H1 (cell line): ENCODE results near the gene PIMREG. TPM values are rescaled to one million over a fixed set of nuclear protein-coding genes. Genes with fewer than 3 reads are reported as not detected.

ENCODE experiments used
- CTCF ChIA-PET: fragments of 300-600 bp; sonication (Branson Sonifier 250); formaldehyde crosslinking; loops from one replicate; lab custom pipeline; 2021; ENCODE audit not compliant: partially characterized antibody; lab: Charles Lee
- POLR2A ChIA-PET: fragments of 300-600 bp; sonication (Branson Sonifier 250); formaldehyde crosslinking; loops from one replicate; lab custom pipeline; 2021; ENCODE audit warnings: inconsistent platforms; ENCODE audit not compliant: partially characterized antibody; lab: Charles Lee
- DNase-seq, 2 experiments: peaks; one replicate each; pipeline versions ENCODE4 v3.0.0 to v3.0.0-alpha.2; 2010 to 2022; ENCODE audit warnings: low spot score in 2 of 2, low read depth in 1 of 2, mixed read lengths in 1 of 2
- FAIRE-seq: peaks from 2 replicates; lab custom pipeline; 2011; peaks lifted over from hg19 to GRCh38; lab: Jason Lieb, UNC
- H2AFZ ChIP-seq: 2 replicates; pipeline ENCODE4 v1.8.1; 2012; ENCODE audit warnings: low read length, inconsistent platforms
- H2AK5ac ChIP-seq: 2 replicates; pipeline ENCODE4 v1.6.1; 2013; ENCODE audit warnings: low read depth, low read length
- H2BK120ac ChIP-seq: replicated peaks from 2 replicates; pipeline ENCODE3; 2013; ENCODE audit warnings: low read depth, low read length, inconsistent platforms
- H2BK12ac ChIP-seq: 2 replicates; pipeline ENCODE4 v1.6.1; 2013; ENCODE audit warnings: low read depth, low read length
- H2BK15ac ChIP-seq: 2 replicates; pipeline ENCODE4 v1.6.1; 2013; ENCODE audit warnings: low read length
- H2BK20ac ChIP-seq: 2 replicates; pipeline ENCODE4 v1.6.1; 2013; ENCODE audit warnings: low read length
- H2BK5ac ChIP-seq: 2 replicates; pipeline ENCODE4 v1.6.1; 2013; ENCODE audit warnings: low read depth, low read length
- H3K14ac ChIP-seq: 2 replicates; pipeline ENCODE4 v1.6.1; 2013; ENCODE audit warnings: inconsistent platforms; ENCODE audit not compliant: insufficient read length
- H3K18ac ChIP-seq: 2 replicates; pipeline ENCODE4 v1.6.1; 2013; ENCODE audit warnings: low read length; ENCODE audit errors: extremely low read depth
- H3K23ac ChIP-seq: 2 replicates; pipeline ENCODE4 v1.6.1; 2013; ENCODE audit warnings: inconsistent platforms; ENCODE audit not compliant: insufficient read length
- H3K23me2 ChIP-seq: 2 replicates; pipeline ENCODE4 v1.6.1; 2013; ENCODE audit warnings: low read depth, low read length
- H3K27ac ChIP-seq: 2 replicates; pipeline ENCODE4 v1.6.1; 2011; ENCODE audit warnings: low read depth, low read length, inconsistent platforms
- H3K27me3 ChIP-seq, 4 experiments: replicated peaks in 1 of 4; 1 replicate in 1 of 4; 2 replicates in 3 of 4; pipeline versions ENCODE4 v1.6.1 to v1.8.1; 2011 to 2013; ENCODE audit warnings: low read length in 3 of 4, mild to moderate bottlenecking in 3 of 4, inconsistent platforms in 2 of 4, mixed read lengths in 2 of 4, moderate library complexity in 1 of 4; ENCODE audit not compliant: control insufficient read depth in 3 of 4, insufficient read depth in 3 of 4; ENCODE audit errors: extremely low read depth in 1 of 4
- H3K36me3 ChIP-seq, 4 experiments: 2 replicates each; pipeline versions ENCODE4 v1.6.1 to v1.8.1; 2011 to 2013; ENCODE audit warnings: mild to moderate bottlenecking in 4 of 4, low read length in 3 of 4, moderate library complexity in 2 of 4, control low read depth in 1 of 4, inconsistent platforms in 1 of 4; ENCODE audit not compliant: insufficient read depth in 4 of 4, control insufficient read depth in 2 of 4
- H3K4ac ChIP-seq: replicated peaks from 2 replicates; pipeline ENCODE3; 2013; ENCODE audit warnings: low read length, low read depth, mixed read lengths, inconsistent platforms; ENCODE audit not compliant: insufficient read length
- H3K4me1 ChIP-seq, 4 experiments: replicated peaks in 1 of 4; 1 replicate in 1 of 4; 2 replicates in 3 of 4; pipeline versions ENCODE4 v1.6.1 to v1.8.1; 2011 to 2013; ENCODE audit warnings: low read length in 3 of 4, inconsistent platforms in 2 of 4, mixed read lengths in 1 of 4; ENCODE audit not compliant: insufficient read depth in 4 of 4, control insufficient read depth in 3 of 4
- H3K4me2 ChIP-seq, 2 experiments: 2 replicates each; pipeline versions ENCODE4 v1.6.1 to v1.8.1; 2011 to 2013; ENCODE audit warnings: low read depth in 2 of 2, low read length in 2 of 2, control low read depth in 1 of 2, inconsistent platforms in 1 of 2, mild to moderate bottlenecking in 1 of 2; ENCODE audit not compliant: insufficient read depth in 1 of 2
- H3K4me3 ChIP-seq, 4 experiments: fragments of 200-600, 300-600 bp in 1 of 4; sonication (generic), shearing (Covaris generic), sonication (Bioruptor Twin) in 1 of 4; 2 replicates each; pipeline versions ENCODE4 v1.5.1 to v1.8.1; 2011 to 2016; ENCODE audit warnings: low read length in 4 of 4, low read depth in 3 of 4, control low read depth in 2 of 4, inconsistent platforms in 2 of 4, mild to moderate bottlenecking in 2 of 4, mixed read lengths in 1 of 4, moderate library complexity in 1 of 4; ENCODE audit not compliant: insufficient read depth in 2 of 4; ENCODE audit errors: extremely low read depth in 1 of 4
- H3K56ac ChIP-seq: replicated peaks from 2 replicates; pipeline ENCODE3; 2013; ENCODE audit warnings: low read depth, mild to moderate bottlenecking, mixed read lengths, low read length, inconsistent platforms; ENCODE audit not compliant: insufficient read length
- H3K79me1 ChIP-seq: 2 replicates; pipeline ENCODE4 v1.6.1; 2013; ENCODE audit warnings: low read depth, low read length, control low read depth
- H3K79me2 ChIP-seq, 2 experiments: 2 replicates each; pipeline versions ENCODE4 v1.6.1 to v1.8.1; 2012 to 2013; ENCODE audit warnings: low read length in 2 of 2, mild to moderate bottlenecking in 2 of 2, inconsistent platforms in 1 of 2; ENCODE audit not compliant: insufficient read depth in 2 of 2, control insufficient read depth in 1 of 2
- H3K9ac ChIP-seq, 4 experiments: replicated peaks in 1 of 4; 1 replicate in 1 of 4; 2 replicates in 3 of 4; pipeline versions ENCODE4 v1.6.1 to v1.8.1; 2011 to 2013; ENCODE audit warnings: low read depth in 3 of 4, low read length in 3 of 4, control low read depth in 2 of 4, mild to moderate bottlenecking in 2 of 4, moderate library complexity in 2 of 4, inconsistent platforms in 1 of 4; ENCODE audit errors: extremely low read depth in 1 of 4
- H3K9me3 ChIP-seq, 2 experiments: 2 replicates each; pipeline versions ENCODE4 v1.6.1 to v1.8.1; 2012 to 2013; ENCODE audit warnings: mild to moderate bottlenecking in 2 of 2, moderate library complexity in 2 of 2, control low read depth in 1 of 2, inconsistent platforms in 1 of 2, low read depth in 1 of 2, low read length in 1 of 2, mixed read lengths in 1 of 2; ENCODE audit not compliant: insufficient read depth in 2 of 2
- H4K20me1 ChIP-seq, 2 experiments: replicated peaks in 1 of 2; 2 replicates each; pipeline versions ENCODE3 to v1.8.1; 2011 to 2013; ENCODE audit warnings: inconsistent platforms in 2 of 2, low read length in 2 of 2, mild to moderate bottlenecking in 1 of 2; ENCODE audit not compliant: insufficient read depth in 2 of 2, control insufficient read depth in 1 of 2
- H4K5ac ChIP-seq: 2 replicates; pipeline ENCODE4 v1.6.1; 2013; ENCODE audit warnings: low read length, low read depth, mixed read lengths, inconsistent platforms; ENCODE audit not compliant: insufficient read length
- H4K8ac ChIP-seq: 2 replicates; pipeline ENCODE4 v1.8.0; 2013; ENCODE audit warnings: mild to moderate bottlenecking, moderate library complexity, low read length, inconsistent platforms; ENCODE audit not compliant: insufficient read depth; ENCODE audit errors: extremely low read depth
- H4K91ac ChIP-seq: replicated peaks from 2 replicates; pipeline ENCODE3; 2013; ENCODE audit warnings: low read length, mixed read lengths, inconsistent platforms; ENCODE audit not compliant: insufficient read length
- BCL11A ChIP-seq, 2 experiments: IDR thresholded peaks; one replicate each; pipeline ENCODE4 v1.6.1; 2011; ENCODE audit warnings: low read depth in 2 of 2, low read length in 2 of 2, mild to moderate bottlenecking in 2 of 2
- CREB1 ChIP-seq: IDR thresholded peaks from 2 replicates; pipeline ENCODE4 v1.6.1; 2012; ENCODE audit warnings: inconsistent platforms
- GABPA ChIP-seq: IDR thresholded peaks from 2 replicates; pipeline ENCODE4 v1.6.1; 2011; ENCODE audit warnings: mild to moderate bottlenecking, low read length, moderate library complexity, borderline replicate concordance; ENCODE audit not compliant: insufficient read depth
- HDAC6 ChIP-seq: IDR thresholded peaks from one replicate; pipeline ENCODE4 v1.7.1; 2012; ENCODE audit warnings: low read depth, mild to moderate bottlenecking, inconsistent platforms, low read length, moderate library complexity
- JUN ChIP-seq: IDR thresholded peaks from 2 replicates; pipeline ENCODE4 v1.6.1; 2011; ENCODE audit warnings: low read depth, mild to moderate bottlenecking, improper control_type of control experiment, low read length
- JUND ChIP-seq: IDR thresholded peaks from 2 replicates; pipeline ENCODE4 v1.6.1; 2011; ENCODE audit warnings: mild to moderate bottlenecking, improper control_type of control experiment, low read length
- NANOG ChIP-seq: IDR thresholded peaks from 2 replicates; pipeline ENCODE4 v1.6.1; 2011; ENCODE audit warnings: low read length, low read depth, mild to moderate bottlenecking, inconsistent platforms; ENCODE audit not compliant: insufficient read depth, poor library complexity, severe bottlenecking
- SP1 ChIP-seq: IDR thresholded peaks from 2 replicates; pipeline ENCODE4 v1.6.1; 2011; ENCODE audit warnings: low read depth, low read length
- WGBS, 2 experiments: shearing (Covaris generic) in 1 of 2; methylation state at CpG; one replicate each; pipeline versions ENCODE4 v1.1.6 to v1.1.7; 2013 to 2015; ENCODE audit warnings: low lambda C conversion rate in 2 of 2, mixed read lengths in 2 of 2, inconsistent platforms in 1 of 2, low coverage in 1 of 2, missing lambda C conversion rate in 1 of 2; ENCODE audit not compliant: insufficient replicate concordance in 2 of 2, insufficient coverage in 1 of 2, insufficient read length in 1 of 2; ENCODE audit errors: extremely low coverage in 1 of 2, missing lambda C conversion rate in 1 of 2; 5-methylcytosine and 5-hydroxymethylcytosine counted together
- polyA plus RNA-seq, 7 experiments: library from polyadenylated mRNA; depleted of rRNA in 3 of 7; stranded (reverse) in 5 of 7; unstranded in 2 of 7; fragments of >200 nt in 5 of 7; fragments of 200-250 nt in 2 of 7; gene quantifications; 1 replicate in 5 of 7; 2 replicates in 1 of 7; 4 replicates in 1 of 7; pipeline versions ENCODE4 v1.2.1 to v1.2.3, GENCODE V29; 2011 to 2013; ENCODE audit warnings: missing spikeins in 2 of 7, mixed read lengths in 2 of 7
- total RNA-seq: library from RNA; stranded (reverse); fragmentation: NEBNext Ultra II Directional; extraction: Animal tissue kit (Norgen Biotek cat#: 25700); gene quantifications from 2 replicates; pipeline ENCODE4 v1.2.1, GENCODE V29; 2021

Gene PIMREG
- total and polyA plus RNA-seq, 2 of the 8 experiments (the other 6 are each of a cell fraction or from before 2014, with no cell fraction given) = 133 to 148 TPM

- H4K20me1 ChIP-seq = no peaks in the 10 kb centered on the region
- no peaks in the 10 kb centered on the region for H3K36me3 ChIP-seq
- H3K4me3 ChIP-seq = no peak overlapping the region
- H3K79me2 ChIP-seq = no peaks in the 10 kb centered on the region
- H3K4me1 ChIP-seq = peaks cover 3 to 22% (median 11%) of the 10 kb centered on the region in 4 experiments
- H3K23ac ChIP-seq = no peak overlapping the region
- ChIA-PET CTCF (interaction anchor here (2.9 to 4.6 kb wide), 2 partner anchors 9 to 13 kb away, joined by 12 to 23 read pairs; no protein-coding TSS in a partner anchor), POLR2A (interaction anchor here (0.5 to 1.5 kb wide), 6 partner anchors 10 to 773 kb away, joined by 3 to 5 read pairs (median 3); no protein-coding TSS in a partner anchor)
- 78% methylated on average over 4 of the region's 5 CpGs; no CpG with 5 or more reads in 1 of the 2 experiments for WGBS, 2 experiments
- peak overlapping the region; percentile 81; the same call in 1 of the 2 replicates for H2BK15ac ChIP-seq
- no peak overlapping the region for H3K4me2 ChIP-seq
- H3K23me2 ChIP-seq = no peaks in the 10 kb centered on the region
- no peak overlapping the region for H3K14ac ChIP-seq
- no peak overlapping the region for H2BK5ac ChIP-seq
- FAIRE-seq = no peak
- H3K18ac ChIP-seq = no peak overlapping the region
- H2BK12ac ChIP-seq = no peak overlapping the region; the same call in 1 of the 2 replicates
- no peaks in the 10 kb centered on the region for H3K9me3 ChIP-seq
- DNase-seq = no peak
- no peak overlapping the region for H2AFZ ChIP-seq
- no peaks in the 10 kb centered on the region for H3K27me3 ChIP-seq
- H3K56ac ChIP-seq = no peak overlapping the region
- H2BK120ac ChIP-seq = no peak overlapping the region
- H3K9ac ChIP-seq = no peak overlapping the region
- no peak overlapping the region for H4K5ac ChIP-seq
- no peak overlapping the region for H2AK5ac ChIP-seq
- H2BK20ac ChIP-seq = 0 out of 2 replicates have a peak overlapping the region, but pooled peaks have one; percentile 2
- H3K27ac ChIP-seq = no peak overlapping the region
- H4K8ac ChIP-seq = no peak overlapping the region
- no peak overlapping the region for H3K4ac ChIP-seq
- no peaks in the 10 kb centered on the region for H3K79me1 ChIP-seq
- no peak overlapping the region for H4K91ac ChIP-seq
- TF ChIP-seq CREB1 (no peak), JUND (no peak), NANOG (no peak), GABPA (no peak), SP1 (no peak), JUN (no peak), BCL11A (IDR thresholded peaks at IDR 0.05; ENCODE audit: low read depth in 2 of 2, low read length in 2 of 2) (no peak), HDAC6 (no peak)
Measured at GRCh38 chr17:6485646-6486412, 41.6 kb downstream of the PIMREG start.
